Central memory CD8-positive, alpha-beta T cell (primary cell): ENCODE data around the gene MED22.
"Not testable (repeated sequence)": the region's sequence is repeated elsewhere in the genome, so short reads cannot be mapped to it uniquely, and the experiment has no call there.

ENCODE experiments used
- ATAC-seq: fragments of 150-1000 bp; cut with Tn5 transposase; replicated peaks from 2 replicates; pipeline ENCODE4 v1.10.0; 2022; ENCODE audit warnings: mild to moderate bottlenecking, moderate FRiP score, moderate number of reproducible peaks; ENCODE audit not compliant: poor library complexity, severe bottlenecking; ENCODE audit errors: extremely low read depth
- DNase-seq, 2 donors: peaks; one replicate each; pipeline ENCODE4 v3.0.0; 2021; ENCODE audit warnings: low spot score in 2 of 2
- H3K27ac Mint-ChIP-seq: one replicate; pipeline ENCODE4 v1.8.0; 2022; ENCODE audit warnings: low read depth, mild to moderate bottlenecking, moderate library complexity, mixed read lengths
- H3K27me3 Mint-ChIP-seq: one replicate; pipeline ENCODE4 v1.8.0; 2022; ENCODE audit warnings: mixed read lengths
- H3K36me3 Mint-ChIP-seq: one replicate; pipeline ENCODE4 v1.8.0; 2022; ENCODE audit warnings: mild to moderate bottlenecking, moderate library complexity, mixed read lengths; ENCODE audit not compliant: insufficient read depth
- H3K4me1 Mint-ChIP-seq: one replicate; pipeline ENCODE4 v1.8.0; 2022; ENCODE audit warnings: mixed read lengths
- H3K4me3 Mint-ChIP-seq: one replicate; pipeline ENCODE4 v1.8.0; 2022; ENCODE audit warnings: mild to moderate bottlenecking, moderate library complexity, mixed read lengths
- H3K9me3 Mint-ChIP-seq: one replicate; pipeline ENCODE4 v1.8.0; 2022; ENCODE audit warnings: mixed read lengths

The MED22 gene

GRCh38 chr9:133334888-133335287 lies 13.0 kb downstream of the MED22 start:
- not testable (repeated sequence) for DNase-seq, H3K9me3 Mint-ChIP-seq, H3K27me3 Mint-ChIP-seq, ATAC-seq
- Mint-ChIP-seq H3K4me3 (peak overlapping the region; percentile 93), H3K4me1 (peaks cover 35% of the 10 kb centered on the region), H3K27ac (peak overlapping the region; percentile 92), H3K36me3 (peaks cover 40% of the 10 kb centered on the region)

DNA sequence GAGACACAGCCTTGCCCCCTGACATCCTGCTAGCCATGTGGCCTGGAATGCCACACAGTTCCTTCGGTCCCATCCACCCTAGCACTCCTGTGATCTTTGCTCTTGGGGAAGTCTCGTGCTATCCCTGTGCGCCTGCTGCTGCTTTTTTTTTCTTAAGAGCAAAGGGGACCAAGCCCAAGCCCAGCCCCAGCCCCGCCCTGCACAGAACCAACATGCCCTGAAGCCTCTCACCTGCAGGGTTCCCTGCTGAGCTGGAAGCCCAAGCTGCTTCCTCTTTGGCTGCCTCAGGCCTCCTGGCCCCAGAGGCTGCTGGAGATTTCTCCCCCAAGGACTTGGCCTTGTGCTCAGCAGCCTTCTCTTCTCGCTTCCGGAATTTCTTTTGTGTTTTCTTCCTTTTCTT lies 13.8 kb downstream of the MED22 start:
- ATAC-seq: no peak
- no peaks in the 10 kb centered on the region for H3K27me3 Mint-ChIP-seq
- DNase-seq: no peak
- peaks cover 38% of the 10 kb centered on the region for H3K36me3 Mint-ChIP-seq
- no peaks in the 10 kb centered on the region for H3K9me3 Mint-ChIP-seq
- H3K4me1 Mint-ChIP-seq: peaks cover 28% of the 10 kb centered on the region
- no peak overlapping the region for H3K4me3 Mint-ChIP-seq
- H3K27ac Mint-ChIP-seq: peak overlapping the region; percentile 19

DNA sequence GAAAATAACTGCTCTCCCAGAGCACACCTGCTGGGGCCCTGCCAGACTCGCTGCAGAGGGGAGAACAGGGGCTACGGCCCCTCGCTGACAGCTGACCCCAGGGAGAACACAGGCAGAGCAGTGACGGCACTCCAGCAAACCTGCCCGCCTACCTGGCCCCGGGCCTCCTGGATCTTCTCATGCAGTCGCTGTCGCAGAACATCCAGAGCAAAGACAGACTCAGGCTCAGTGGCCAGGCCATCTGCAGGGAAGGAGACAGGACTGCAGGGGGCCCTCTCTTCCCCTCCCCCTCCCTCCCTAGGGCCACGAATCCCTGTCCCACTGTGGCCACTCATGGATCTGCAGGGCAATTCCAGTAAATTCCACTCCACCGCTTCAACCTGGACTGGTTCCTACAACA lies 14.4 kb downstream of the MED22 start:
- peaks cover 30% of the 10 kb centered on the region for H3K4me1 Mint-ChIP-seq
- DNase-seq (no peak), ATAC-seq (no peak)
- no peak overlapping the region for H3K4me3 Mint-ChIP-seq
- no peaks in the 10 kb centered on the region for H3K27me3 Mint-ChIP-seq
- no peaks in the 10 kb centered on the region for H3K9me3 Mint-ChIP-seq
- peak overlapping the region; percentile 19 for H3K27ac Mint-ChIP-seq
- H3K36me3 Mint-ChIP-seq: peaks cover 33% of the 10 kb centered on the region

- ATAC-seq: no peak
Measured at GRCh38 chr9:133333011-133333410, 14.9 kb downstream of the MED22 start.

GRCh38 chr9:133332381-133332730 lies 15.6 kb downstream of the MED22 start:
- H3K4me3 Mint-ChIP-seq: no peak overlapping the region
- H3K36me3 Mint-ChIP-seq: peaks cover 33% of the 10 kb centered on the region
- peaks cover 34% of the 10 kb centered on the region for H3K4me1 Mint-ChIP-seq
- no peaks in the 10 kb centered on the region for H3K27me3 Mint-ChIP-seq
- H3K9me3 Mint-ChIP-seq: no peaks in the 10 kb centered on the region
- DNase-seq: no peak
- ATAC-seq: no peak
- peak overlapping the region; percentile 65 for H3K27ac Mint-ChIP-seq

More at GRCh38 chr9:133333011-133333410, 14.9 kb downstream of the MED22 start:
- H3K4me3 Mint-ChIP-seq: no peak overlapping the region
- H3K36me3 Mint-ChIP-seq: peaks cover 33% of the 10 kb centered on the region
- H3K27me3 Mint-ChIP-seq: no peaks in the 10 kb centered on the region
- peak overlapping the region; percentile 65 for H3K27ac Mint-ChIP-seq
- peaks cover 34% of the 10 kb centered on the region for H3K4me1 Mint-ChIP-seq
- no peak for DNase-seq
- no peaks in the 10 kb centered on the region for H3K9me3 Mint-ChIP-seq

- Mint-ChIP-seq H3K9me3 (no peaks in the 10 kb centered on the region), H3K4me3 (no peak overlapping the region), H3K36me3 (peaks cover 33% of the 10 kb centered on the region), H3K27ac (peak overlapping the region; percentile 65), H3K27me3 (no peaks in the 10 kb centered on the region), H3K4me1 (peaks cover 34% of the 10 kb centered on the region)
- ATAC-seq: no peak
- DNase-seq: no peak
Measured at GRCh38 chr9:133331641-133332380, 16.1 kb downstream of the MED22 start.

DNA sequence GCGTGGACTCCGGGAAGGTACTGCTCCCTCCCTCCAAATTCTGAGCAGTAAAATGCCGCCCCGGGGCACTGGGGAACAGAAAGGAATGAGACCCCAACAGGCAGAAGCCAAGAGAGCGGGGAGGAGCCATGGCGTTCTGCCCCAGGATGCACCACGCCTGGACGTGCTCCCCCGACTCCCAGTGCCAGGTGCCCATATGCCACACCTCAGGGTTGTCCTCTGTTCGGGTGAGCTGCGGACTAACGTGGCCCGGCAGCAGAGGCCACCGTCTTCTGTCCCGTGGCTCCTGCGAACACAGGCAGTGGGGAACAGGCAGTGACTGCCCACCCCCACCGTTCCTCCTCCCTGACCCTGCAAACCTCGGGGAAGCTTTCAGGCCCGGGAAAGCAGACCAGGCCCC lies 16.7 kb downstream of the MED22 start:
- no peak for ATAC-seq
- Mint-ChIP-seq H3K27ac (peak overlapping the region; percentile 1), H3K36me3 (peaks cover 31% of the 10 kb centered on the region), H3K4me1 (peaks cover 31% of the 10 kb centered on the region), H3K9me3 (no peaks in the 10 kb centered on the region), H3K4me3 (no peak overlapping the region), H3K27me3 (no peaks in the 10 kb centered on the region)
- DNase-seq: no peak

- not testable (repeated sequence) for H3K27me3 Mint-ChIP-seq, H3K4me3 Mint-ChIP-seq, H3K27ac Mint-ChIP-seq, ATAC-seq, DNase-seq, H3K9me3 Mint-ChIP-seq
- Mint-ChIP-seq H3K36me3 (peaks cover 24% of the 10 kb centered on the region), H3K4me1 (peaks cover 18% of the 10 kb centered on the region)
Measured at GRCh38 chr9:133329306-133330156, 18.4 kb downstream of the MED22 start.

GRCh38 chr9:133327834-133328484 lies 20.0 kb downstream of the MED22 start:
- no peak overlapping the region for H3K4me3 Mint-ChIP-seq
- DNase-seq: no peak
- peaks cover 18% of the 10 kb centered on the region for H3K36me3 Mint-ChIP-seq
- no peaks in the 10 kb centered on the region for H3K9me3 Mint-ChIP-seq
- no peaks in the 10 kb centered on the region for H3K27me3 Mint-ChIP-seq
- no peak for ATAC-seq
- H3K4me1 Mint-ChIP-seq: peaks cover 10% of the 10 kb centered on the region
- peak overlapping the region; percentile 29 for H3K27ac Mint-ChIP-seq

DNA sequence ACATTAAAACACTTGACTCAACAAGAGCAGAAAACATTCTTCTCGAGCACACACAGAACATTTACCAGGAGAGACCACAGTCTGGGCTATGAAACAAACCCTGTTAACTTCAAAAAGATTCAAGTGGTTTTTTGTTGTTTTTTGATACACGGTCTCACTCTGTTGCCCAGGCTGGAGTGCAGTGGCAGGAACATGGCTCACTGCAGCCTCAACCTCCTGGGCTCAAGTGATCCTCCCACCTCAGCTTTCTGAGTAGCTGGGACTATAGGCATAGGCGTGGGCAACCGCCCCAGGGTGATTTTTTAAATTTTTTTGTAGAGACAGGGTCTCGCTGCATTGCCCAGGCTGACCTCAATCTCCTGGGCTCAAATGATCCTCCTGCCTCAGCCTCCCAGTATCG lies 20.9 kb downstream of the MED22 start:
- not testable (repeated sequence) for H3K9me3 Mint-ChIP-seq, H3K27me3 Mint-ChIP-seq, DNase-seq, H3K4me1 Mint-ChIP-seq, ATAC-seq, H3K27ac Mint-ChIP-seq, H3K4me3 Mint-ChIP-seq
- peaks cover 12% of the 10 kb centered on the region for H3K36me3 Mint-ChIP-seq

DNA sequence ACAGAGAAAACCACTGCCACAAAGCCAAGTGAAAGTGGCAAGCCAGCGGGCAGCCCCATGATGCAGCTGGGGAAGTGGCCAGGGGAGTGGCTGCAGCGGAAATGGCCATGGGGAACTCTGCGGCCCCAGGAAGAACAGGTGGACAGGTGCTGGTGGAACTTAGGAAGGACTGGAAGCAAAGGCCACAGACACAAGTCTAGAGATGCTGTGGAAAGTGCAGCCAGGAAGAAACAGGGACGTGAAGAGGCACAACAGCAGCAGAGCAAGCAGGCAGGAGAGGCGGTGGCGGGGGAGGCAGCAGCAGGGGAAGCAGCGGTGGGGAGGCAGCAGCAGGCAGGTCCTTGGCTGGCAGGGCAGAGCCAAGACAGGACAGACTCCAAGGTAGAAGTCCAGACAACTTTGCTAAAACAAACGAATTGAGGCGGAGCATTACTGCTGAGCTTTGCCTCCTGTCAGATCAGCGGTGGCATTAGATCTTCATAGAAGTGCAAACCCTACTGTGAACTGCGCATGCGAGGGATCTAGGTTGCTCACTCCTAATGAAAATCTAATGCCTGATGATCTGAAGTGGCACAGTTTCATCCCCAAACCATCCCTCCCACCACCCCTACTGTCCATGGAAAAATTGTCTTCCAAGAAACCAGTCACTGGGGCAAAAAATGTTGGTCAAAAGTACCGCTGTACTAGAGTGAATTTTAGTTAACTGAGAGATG lies 23.8 kb downstream of the MED22 start:
- Mint-ChIP-seq H3K36me3 (no peaks in the 10 kb centered on the region), H3K4me3 (no peak overlapping the region), H3K27me3 (peaks cover 8% of the 10 kb centered on the region), H3K9me3 (no peaks in the 10 kb centered on the region), H3K4me1 (peaks cover 9% of the 10 kb centered on the region), H3K27ac (no peak overlapping the region)
- no peak for DNase-seq
- no peak for ATAC-seq

- Mint-ChIP-seq H3K4me3 (no peak overlapping the region), H3K4me1 (peaks cover under 1% of the 10 kb centered on the region), H3K27ac (no peak overlapping the region), H3K9me3 (no peaks in the 10 kb centered on the region), H3K27me3 (peaks cover 9% of the 10 kb centered on the region), H3K36me3 (no peaks in the 10 kb centered on the region)
- no peak for DNase-seq
- no peak for ATAC-seq
Measured at GRCh38 chr9:133323211-133323610, 24.7 kb downstream of the MED22 start.
